CD4-positive, alpha-beta memory T cell (primary cell): ENCODE data around the gene MYBPC1. TPM values are rescaled to one million over a fixed set of nuclear protein-coding genes. Genes with fewer than 3 reads are reported as not detected.
"Not testable (repeated sequence)": the region's sequence is repeated elsewhere in the genome, so short reads cannot be mapped to it uniquely, and the experiment has no call there.

Experiments
- CTCF ChIA-PET: fragments of 350-600 bp; sonication (Branson Sonifier 250); formaldehyde crosslinking; loops from one replicate; lab custom pipeline; 2021; ENCODE audit warnings: inconsistent platforms; ENCODE audit not compliant: partially characterized antibody; lab: Charles Lee
- POLR2A ChIA-PET: fragments of 350-600 bp; sonication (Branson Sonifier 250); formaldehyde crosslinking; loops from one replicate; lab custom pipeline; 2021; ENCODE audit not compliant: partially characterized antibody; lab: Charles Lee
- DNase-seq, 5 donors: peaks; one replicate each; pipeline versions ENCODE4 v3.0.0 to v3.0.0-alpha.2; 2020 to 2022; ENCODE audit warnings: mixed read lengths in 1 of 5
- H3K27ac ChIP-seq: one replicate; pipeline ENCODE4 v1.7.0; 2013; ENCODE audit warnings: low read depth, low read length
- H3K27me3 ChIP-seq: 2 replicates; pipeline ENCODE4 v1.7.0; 2013; ENCODE audit warnings: mild to moderate bottlenecking, low read length, moderate library complexity; ENCODE audit not compliant: insufficient read depth
- H3K36me3 ChIP-seq: 2 replicates; pipeline ENCODE4 v1.7.0; 2013; ENCODE audit warnings: mild to moderate bottlenecking, low read length, moderate library complexity; ENCODE audit not compliant: insufficient read depth
- H3K4me1 ChIP-seq: 2 replicates; pipeline ENCODE4 v1.7.0; 2013; ENCODE audit warnings: mild to moderate bottlenecking, low read length, moderate library complexity; ENCODE audit not compliant: insufficient read depth
- H3K4me3 ChIP-seq, 2 donors: one replicate each; pipeline ENCODE4 v1.7.0; 2013; ENCODE audit warnings: low read length in 2 of 2, mild to moderate bottlenecking in 1 of 2
- H3K9me3 ChIP-seq, 2 donors: one replicate each; pipeline ENCODE4 v1.7.0; 2013; ENCODE audit warnings: low read length in 2 of 2, control low read depth in 1 of 2; ENCODE audit not compliant: control insufficient read depth in 1 of 2
- H3K27ac Mint-ChIP-seq, 7 donors: one replicate each; pipeline ENCODE4 v1.8.0; 2020 to 2021; ENCODE audit warnings: mixed read lengths in 7 of 7, mild to moderate bottlenecking in 6 of 7, inconsistent platforms in 3 of 7, moderate library complexity in 3 of 7
- H3K27me3 Mint-ChIP-seq, 2 donors: one replicate each; pipeline ENCODE4 v1.8.0; 2020 to 2021; ENCODE audit warnings: mixed read lengths in 2 of 2
- H3K36me3 Mint-ChIP-seq, 2 donors: one replicate each; pipeline ENCODE4 v1.8.0; 2020 to 2021; ENCODE audit warnings: mixed read lengths in 2 of 2, inconsistent platforms in 1 of 2, mild to moderate bottlenecking in 1 of 2
- H3K4me1 Mint-ChIP-seq, 4 donors: one replicate each; pipeline ENCODE4 v1.8.0; 2020 to 2021; ENCODE audit warnings: mixed read lengths in 4 of 4, mild to moderate bottlenecking in 1 of 4
- H3K4me3 Mint-ChIP-seq, 8 donors: one replicate each; pipeline ENCODE4 v1.8.0; 2020 to 2021; ENCODE audit warnings: mixed read lengths in 8 of 8, mild to moderate bottlenecking in 7 of 8, moderate library complexity in 6 of 8, inconsistent platforms in 3 of 8
- H3K9me3 Mint-ChIP-seq, 8 donors: one replicate each; pipeline ENCODE4 v1.8.0; 2020 to 2021; ENCODE audit warnings: mixed read lengths in 8 of 8, mild to moderate bottlenecking in 5 of 8, inconsistent platforms in 3 of 8, moderate library complexity in 1 of 8
- intact Hi-C: fragments of 100-400 bp; cut with micrococcal nuclease; formaldehyde crosslinking; loops from one replicate; pipeline ENCODE4 v1.15.1; 2023
- polyA plus RNA-seq, 2 donors: library from polyadenylated mRNA; unstranded; fragments of 300-500 nt; fragmentation: Illumina TruSeq; gene quantifications; one replicate each; pipeline ENCODE4 v1.2.3, GENCODE V29; 2021
- total RNA-seq, 2 experiments: library from RNA; stranded (reverse); gene quantifications; one replicate each; pipeline ENCODE4 v1.2.3, GENCODE V29; 2021

The MYBPC1 gene
- total RNA-seq: not detected
- not detected for polyA plus RNA-seq

DNA sequence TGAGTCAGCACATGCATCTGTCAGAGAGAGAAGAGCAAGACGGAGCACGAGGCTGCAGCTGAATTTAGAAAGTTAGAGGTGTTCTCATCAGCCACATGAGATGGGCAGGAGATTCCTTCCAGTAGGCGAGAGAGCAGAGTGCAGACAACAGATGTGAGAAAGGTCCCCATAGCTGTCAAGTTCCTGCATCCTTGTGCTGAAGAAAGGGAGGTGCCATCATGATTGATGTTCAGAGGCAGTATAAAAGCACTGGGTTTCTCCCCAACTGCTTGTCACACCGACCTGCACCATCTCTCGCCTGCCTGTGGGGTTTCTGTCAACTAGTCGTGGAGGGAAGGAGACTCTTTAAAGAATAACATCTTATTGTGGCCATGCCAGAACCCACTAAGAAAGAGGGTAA, at the start of gene MYBPC1:
MYBPC1 (plus strand) TSS at position 272 of the 400 bp plus-strand sequence; CDS start at position 372, 100 bp downstream.
- Mint-ChIP-seq H3K27ac (no peak within 1 kb of the TSS), H3K27me3 (peaks cover 0 to 3% of the 10 kb centered on the region in 2 donors), H3K36me3 (no peaks in the 10 kb centered on the region), H3K4me1 (no peaks in the 10 kb centered on the region), H3K9me3 (no peaks in the 10 kb centered on the region), H3K4me3 (no peak within 1 kb of the TSS)
- Histone ChIP-seq H3K36me3 (no peaks in the 10 kb centered on the region), H3K4me3 (no peak within 1 kb of the TSS), H3K4me1 (no peaks in the 10 kb centered on the region), H3K27ac (no peak within 1 kb of the TSS), H3K27me3 (no peaks in the 10 kb centered on the region), H3K9me3 (no peaks in the 10 kb centered on the region)
- POLR2A ChIA-PET: no interaction called here
- CTCF ChIA-PET: no interaction called here
- intact Hi-C loops: no loop called here
- DNase-seq: no peak

DNA sequence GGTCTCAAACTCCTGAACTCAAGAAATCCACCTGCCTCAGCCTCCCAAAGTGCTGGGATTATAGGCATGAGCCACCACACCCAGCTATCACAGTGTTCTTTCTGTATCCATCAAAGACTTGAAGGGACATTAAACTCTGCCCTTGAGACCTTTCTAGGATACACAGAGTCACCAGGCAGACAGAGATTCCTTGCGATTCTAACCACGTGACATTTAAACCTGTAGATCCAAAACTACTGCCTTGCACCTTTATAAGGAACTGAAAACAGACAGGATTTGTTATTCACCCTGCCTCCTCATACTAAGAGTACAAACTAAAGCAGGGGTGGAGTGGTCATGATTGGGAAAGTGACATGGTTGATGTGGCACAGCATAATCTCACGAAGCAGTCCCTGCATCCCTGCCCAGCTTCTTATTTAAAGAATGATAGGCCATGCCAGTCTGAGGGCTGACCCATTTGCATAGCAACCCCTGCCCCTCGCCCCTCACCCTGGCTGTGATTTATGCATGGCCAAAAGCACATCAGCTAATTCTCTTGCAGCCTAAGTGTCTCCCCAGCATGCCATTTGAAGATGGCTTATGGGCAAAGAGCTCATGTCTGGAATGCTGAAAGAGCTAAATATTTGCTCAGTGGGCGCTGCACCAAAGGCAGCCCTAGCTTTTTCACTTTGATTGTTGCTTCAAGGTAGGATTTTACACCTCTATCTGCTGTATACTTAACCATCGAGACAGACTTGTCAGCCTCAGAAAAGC, 43.2 kb upstream of the MYBPC1 start:
- no peak overlapping the region for H3K4me3 Mint-ChIP-seq
- DNase-seq: no peak
- peaks cover 5 to 13% of the 10 kb centered on the region in 2 donors for H3K27me3 Mint-ChIP-seq
- no peaks in the 10 kb centered on the region for H3K36me3 Mint-ChIP-seq
- Histone ChIP-seq H3K27me3 (no peaks in the 10 kb centered on the region), H3K27ac (no peak overlapping the region), H3K36me3 (no peaks in the 10 kb centered on the region), H3K9me3 (no peaks in the 10 kb centered on the region), H3K4me1 (no peaks in the 10 kb centered on the region), H3K4me3 (no peak overlapping the region)
- H3K4me1 Mint-ChIP-seq: no peaks in the 10 kb centered on the region
- peaks cover 0 to 5% (median 2%) of the 10 kb centered on the region in 8 donors for H3K9me3 Mint-ChIP-seq
- H3K27ac Mint-ChIP-seq: no peak overlapping the region
- ChIA-PET POLR2A (no interaction called here), CTCF (no interaction called here)
- intact Hi-C loops: no loop called here

GRCh38 chr12:101552277-101552676, 42.5 kb upstream of the MYBPC1 start:
- POLR2A ChIA-PET: no interaction called here
- CTCF ChIA-PET: no interaction called here
- no peaks in the 10 kb centered on the region for H3K4me1 ChIP-seq

DNA sequence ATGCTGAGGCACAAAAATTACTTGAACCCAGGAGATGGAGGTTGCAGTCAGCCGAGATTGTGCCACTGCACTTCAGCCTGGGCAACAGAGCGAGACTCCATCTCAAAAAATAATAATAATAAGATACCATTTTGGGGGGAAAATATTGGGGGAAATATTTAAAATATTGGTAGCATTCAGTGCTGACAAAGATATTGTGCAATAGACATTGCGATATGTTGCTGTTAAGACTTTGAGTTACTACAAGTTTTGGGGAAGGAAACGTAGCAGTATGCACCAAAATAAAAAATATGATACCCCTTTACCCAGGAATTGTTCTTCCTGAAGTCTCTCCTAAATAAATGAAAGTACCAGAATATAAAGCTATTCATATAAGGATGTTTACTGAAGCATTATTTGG, 37.7 kb upstream of the MYBPC1 start:
- CTCF ChIA-PET: no interaction called here
- H3K9me3 ChIP-seq: no peaks in the 10 kb centered on the region
- H3K27me3 Mint-ChIP-seq: peaks cover 3 to 13% of the 10 kb centered on the region in 2 donors
- no peaks in the 10 kb centered on the region for H3K36me3 Mint-ChIP-seq
- H3K4me3 Mint-ChIP-seq: no peak overlapping the region
- H3K4me1 Mint-ChIP-seq: no peaks in the 10 kb centered on the region
- no peaks in the 10 kb centered on the region for H3K4me1 ChIP-seq
- intact Hi-C loops: no loop called here
- H3K27ac ChIP-seq: no peak overlapping the region
- DNase-seq: no peak
- no peaks in the 10 kb centered on the region for H3K27me3 ChIP-seq
- POLR2A ChIA-PET: no interaction called here
- no peak overlapping the region for H3K27ac Mint-ChIP-seq
- H3K9me3 Mint-ChIP-seq: peaks cover 0 to 11% (median 4%) of the 10 kb centered on the region in 8 donors
- no peaks in the 10 kb centered on the region for H3K36me3 ChIP-seq
- no peak overlapping the region for H3K4me3 ChIP-seq

More at GRCh38 chr12:101552277-101552676, 42.5 kb upstream of the MYBPC1 start:
- DNase-seq: no peak
- H3K27me3 ChIP-seq: no peaks in the 10 kb centered on the region
- H3K36me3 ChIP-seq: no peaks in the 10 kb centered on the region
- H3K36me3 Mint-ChIP-seq: no peaks in the 10 kb centered on the region
- H3K9me3 ChIP-seq: no peaks in the 10 kb centered on the region
- intact Hi-C loops: no loop called here
- H3K9me3 Mint-ChIP-seq: peaks cover 0 to 5% (median 2%) of the 10 kb centered on the region in 8 donors
- H3K27ac ChIP-seq: no peak overlapping the region
- H3K27me3 Mint-ChIP-seq: peaks cover 5 to 13% of the 10 kb centered on the region in 2 donors
- no peak overlapping the region for H3K4me3 Mint-ChIP-seq
- no peaks in the 10 kb centered on the region for H3K4me1 Mint-ChIP-seq
- H3K4me3 ChIP-seq: no peak overlapping the region
- H3K27ac Mint-ChIP-seq: no peak overlapping the region

GRCh38 chr12:101558726-101559125, 36.0 kb upstream of the MYBPC1 start:
- H3K9me3 Mint-ChIP-seq: peaks cover 0 to 11% (median 3%) of the 10 kb centered on the region in 8 donors
- H3K36me3 ChIP-seq, H3K27me3 ChIP-seq, H3K27ac Mint-ChIP-seq, H3K4me1 Mint-ChIP-seq, POLR2A ChIA-PET, H3K27ac ChIP-seq, H3K4me1 ChIP-seq, H3K9me3 ChIP-seq, CTCF ChIA-PET, H3K4me3 ChIP-seq, H3K4me3 Mint-ChIP-seq, intact Hi-C loops, DNase-seq, H3K36me3 Mint-ChIP-seq: not testable (repeated sequence)
- H3K27me3 Mint-ChIP-seq: peaks cover 6 to 11% of the 10 kb centered on the region in 2 donors

DNA sequence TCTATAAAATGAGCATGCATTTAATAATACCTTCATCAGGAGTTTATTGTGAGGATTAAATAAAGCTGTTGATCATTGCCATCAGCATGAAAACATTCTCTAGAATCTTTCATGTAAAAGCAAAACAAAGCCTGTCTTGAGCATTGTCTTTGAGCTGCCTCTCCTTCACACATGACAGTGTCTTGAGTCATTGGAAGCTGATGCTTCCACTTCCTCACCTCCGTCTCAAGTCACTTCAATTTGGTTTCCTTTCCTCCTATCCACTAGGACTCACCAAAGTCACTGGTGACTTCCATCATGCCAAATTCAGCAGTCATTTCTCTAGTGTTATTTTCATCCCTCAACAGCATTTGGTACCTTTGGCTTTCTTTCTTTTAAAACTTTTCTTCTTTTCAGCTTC, 31.6 kb upstream of the MYBPC1 start:
- no peaks in the 10 kb centered on the region for H3K9me3 ChIP-seq
- Mint-ChIP-seq H3K4me1 (peaks cover 0 to 1% (median 0%) of the 10 kb centered on the region in 4 donors), H3K27me3 (peaks cover 3 to 10% of the 10 kb centered on the region in 2 donors), H3K9me3 (peaks cover 0 to 7% (median 5%) of the 10 kb centered on the region in 8 donors), H3K4me3 (no peak overlapping the region), H3K27ac (no peak overlapping the region), H3K36me3 (no peaks in the 10 kb centered on the region)
- no peak for DNase-seq
- intact Hi-C loops: no loop called here
- no peaks in the 10 kb centered on the region for H3K4me1 ChIP-seq
- no peaks in the 10 kb centered on the region for H3K36me3 ChIP-seq
- POLR2A ChIA-PET: no interaction called here
- CTCF ChIA-PET: no interaction called here
- no peak overlapping the region for H3K27ac ChIP-seq
- H3K4me3 ChIP-seq: no peak overlapping the region
- H3K27me3 ChIP-seq: no peaks in the 10 kb centered on the region

- Histone ChIP-seq H3K4me3 (no peak overlapping the region), H3K27ac (no peak overlapping the region), H3K27me3 (no peaks in the 10 kb centered on the region), H3K36me3 (no peaks in the 10 kb centered on the region), H3K9me3 (no peaks in the 10 kb centered on the region), H3K4me1 (no peaks in the 10 kb centered on the region)
- CTCF ChIA-PET: no interaction called here
- no peak for DNase-seq
- peaks cover 3 to 11% of the 10 kb centered on the region in 2 donors for H3K27me3 Mint-ChIP-seq
- no peak overlapping the region for H3K27ac Mint-ChIP-seq
- H3K4me1 Mint-ChIP-seq: peaks cover 0 to 1% (median 0%) of the 10 kb centered on the region in 4 donors
- peaks cover 0 to 5% (median 3%) of the 10 kb centered on the region in 8 donors for H3K9me3 Mint-ChIP-seq
- POLR2A ChIA-PET: no interaction called here
- no peak overlapping the region for H3K4me3 Mint-ChIP-seq
- H3K36me3 Mint-ChIP-seq: no peaks in the 10 kb centered on the region
- intact Hi-C loops: no loop called here
Measured at GRCh38 chr12:101564912-101565311, 29.9 kb upstream of the MYBPC1 start.
